Gastroesophageal sphincter (tissue), 3 donors: Measurements from ENCODE around the gene ACAT1.

Source experiments
- EP300 ChIP-seq: sonication (generic); formaldehyde crosslinking; IDR thresholded peaks from one replicate; pipeline ENCODE4 v1.6.1; 2017; ENCODE audit warnings: antibody characterized with exemption, mild to moderate bottlenecking
- POLR2A ChIP-seq, 2 donors: fragments of 450-650 bp; IDR thresholded peaks; one replicate each; pipeline ENCODE4 v1.6.1; 2017; ENCODE audit warnings: antibody characterized with exemption in 2 of 2, mild to moderate bottlenecking in 2 of 2, moderate library complexity in 1 of 2
- POLR2AphosphoS5 ChIP-seq: sonication (generic); formaldehyde crosslinking; IDR thresholded peaks from one replicate; pipeline ENCODE4 v1.6.1; 2017; ENCODE audit warnings: antibody characterized with exemption
- TF ChIP-seq, protein P1 (sequence below), 4 experiments: fragments of 200-600 bp in 2 of 4; fragments of 450-650 bp in 2 of 4; sonication (generic) in 1 of 4; IDR thresholded peaks; one replicate each; pipeline ENCODE4 v1.5.1; 2017 to 2019; ENCODE audit warnings: antibody characterized with exemption in 4 of 4, mild to moderate bottlenecking in 2 of 4, moderate library complexity in 2 of 4

DNA sequence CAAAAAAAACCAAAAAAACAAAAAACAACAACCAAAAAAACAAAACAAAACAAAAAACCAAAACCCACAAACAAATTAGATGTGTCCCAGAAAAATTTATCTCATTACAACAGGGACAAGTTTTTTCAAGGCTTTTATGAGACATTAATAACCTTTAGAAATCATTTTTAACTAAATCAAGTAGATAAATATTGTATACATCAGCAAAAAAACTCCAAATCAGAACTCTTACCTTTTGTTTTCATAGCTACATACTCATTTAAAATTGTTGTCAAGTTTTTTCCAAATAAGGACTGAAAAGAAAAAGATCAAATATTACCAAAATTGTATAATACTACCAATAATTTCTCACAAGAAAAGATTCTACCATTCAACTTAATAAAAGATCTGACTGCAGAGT, 72.4 kb downstream of the ACAT1 start:
- TF ChIP-seq, protein P1, sequence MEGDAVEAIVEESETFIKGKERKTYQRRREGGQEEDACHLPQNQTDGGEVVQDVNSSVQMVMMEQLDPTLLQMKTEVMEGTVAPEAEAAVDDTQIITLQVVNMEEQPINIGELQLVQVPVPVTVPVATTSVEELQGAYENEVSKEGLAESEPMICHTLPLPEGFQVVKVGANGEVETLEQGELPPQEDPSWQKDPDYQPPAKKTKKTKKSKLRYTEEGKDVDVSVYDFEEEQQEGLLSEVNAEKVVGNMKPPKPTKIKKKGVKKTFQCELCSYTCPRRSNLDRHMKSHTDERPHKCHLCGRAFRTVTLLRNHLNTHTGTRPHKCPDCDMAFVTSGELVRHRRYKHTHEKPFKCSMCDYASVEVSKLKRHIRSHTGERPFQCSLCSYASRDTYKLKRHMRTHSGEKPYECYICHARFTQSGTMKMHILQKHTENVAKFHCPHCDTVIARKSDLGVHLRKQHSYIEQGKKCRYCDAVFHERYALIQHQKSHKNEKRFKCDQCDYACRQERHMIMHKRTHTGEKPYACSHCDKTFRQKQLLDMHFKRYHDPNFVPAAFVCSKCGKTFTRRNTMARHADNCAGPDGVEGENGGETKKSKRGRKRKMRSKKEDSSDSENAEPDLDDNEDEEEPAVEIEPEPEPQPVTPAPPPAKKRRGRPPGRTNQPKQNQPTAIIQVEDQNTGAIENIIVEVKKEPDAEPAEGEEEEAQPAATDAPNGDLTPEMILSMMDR (IDR thresholded peaks at IDR 0.05): no peak
- TF ChIP-seq EP300: no peak
- no peak for TF ChIP-seq POLR2AphosphoS5
- no peak for TF ChIP-seq POLR2A (IDR thresholded peaks at IDR 0.05)
